RWPE1 (cell line): ENCODE results near the gene R3HDM1.

Experiments used
- CTCF ChIA-PET: fragments of 350-600 bp; sonication (Branson Sonifier 250); formaldehyde crosslinking; extraction: SDS; loops from one replicate; lab custom pipeline; 2021; lab: Yijun Ruan, JAX
- POLR2A ChIA-PET: fragments of 400-600 bp; formaldehyde crosslinking; extraction: SDS; loops from one replicate; lab custom pipeline; 2020; ENCODE audit warnings: antibody characterized with exemption; ENCODE audit not compliant: low non-redundant PET; lab: Yijun Ruan, JAX
- DNase-seq: peaks from one replicate; pipeline ENCODE4 v3.0.0; 2012; ENCODE audit warnings: low spot score
- H3K27ac ChIP-seq: fragments of 450-650 bp; 2 replicates; pipeline ENCODE4 v1.5.1; 2017
- TF ChIP-seq, protein P1 (sequence below): fragments of 450-650 bp; conservative IDR thresholded peaks from 2 replicates; pipeline ENCODE4 v1.5.1; 2017; ENCODE audit warnings: low read depth, mild to moderate bottlenecking

R3HDM1 gene

GRCh38 chr2:135773319-135773718 lies 242.0 kb downstream of the R3HDM1 start:
- ChIA-PET POLR2A (no interaction called here), CTCF (interaction anchor here (0.7 kb wide), 1 partner anchor 32 kb away, joined by 4 read pairs; no protein-coding TSS in a partner anchor)
- H3K27ac ChIP-seq = no peak overlapping the region
- no peak for DNase-seq
- TF ChIP-seq, protein P1, sequence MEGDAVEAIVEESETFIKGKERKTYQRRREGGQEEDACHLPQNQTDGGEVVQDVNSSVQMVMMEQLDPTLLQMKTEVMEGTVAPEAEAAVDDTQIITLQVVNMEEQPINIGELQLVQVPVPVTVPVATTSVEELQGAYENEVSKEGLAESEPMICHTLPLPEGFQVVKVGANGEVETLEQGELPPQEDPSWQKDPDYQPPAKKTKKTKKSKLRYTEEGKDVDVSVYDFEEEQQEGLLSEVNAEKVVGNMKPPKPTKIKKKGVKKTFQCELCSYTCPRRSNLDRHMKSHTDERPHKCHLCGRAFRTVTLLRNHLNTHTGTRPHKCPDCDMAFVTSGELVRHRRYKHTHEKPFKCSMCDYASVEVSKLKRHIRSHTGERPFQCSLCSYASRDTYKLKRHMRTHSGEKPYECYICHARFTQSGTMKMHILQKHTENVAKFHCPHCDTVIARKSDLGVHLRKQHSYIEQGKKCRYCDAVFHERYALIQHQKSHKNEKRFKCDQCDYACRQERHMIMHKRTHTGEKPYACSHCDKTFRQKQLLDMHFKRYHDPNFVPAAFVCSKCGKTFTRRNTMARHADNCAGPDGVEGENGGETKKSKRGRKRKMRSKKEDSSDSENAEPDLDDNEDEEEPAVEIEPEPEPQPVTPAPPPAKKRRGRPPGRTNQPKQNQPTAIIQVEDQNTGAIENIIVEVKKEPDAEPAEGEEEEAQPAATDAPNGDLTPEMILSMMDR = no peak

DNA sequence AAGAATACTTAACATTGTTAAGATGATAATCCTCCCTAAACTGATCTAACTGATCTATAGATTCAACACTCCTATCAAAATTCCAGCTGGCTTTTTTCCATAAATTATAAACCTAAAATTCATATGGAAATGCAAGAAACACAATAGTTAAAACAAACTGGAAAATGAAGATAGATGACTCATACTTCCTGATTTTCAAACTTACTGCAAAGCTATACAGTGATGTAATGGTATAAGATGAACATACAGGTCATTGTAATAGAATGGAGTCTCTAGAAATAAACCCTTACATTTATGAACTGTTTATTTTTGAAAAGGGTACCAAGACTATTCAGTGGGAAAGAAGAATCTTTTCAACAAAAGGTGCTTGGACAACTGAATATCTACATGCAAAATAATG lies 242.6 kb downstream of the R3HDM1 start:
- TF ChIP-seq, protein P1 = no peak
- DNase-seq = peak; percentile 37
- ChIA-PET CTCF (no interaction called here), POLR2A (no interaction called here)
- H3K27ac ChIP-seq = no peak overlapping the region
